SH-SY5Y (cell line): Measurements from ENCODE around the gene DPF1.

Experiments
- GATA2 ChIP-seq: IDR thresholded peaks from 2 replicates; pipeline ENCODE4 v1.6.1; 2011; ENCODE audit warnings: mild to moderate bottlenecking, low read depth, low read length
- GATA3 ChIP-seq: IDR thresholded peaks from 2 replicates; pipeline ENCODE4 v1.6.1; 2011; ENCODE audit warnings: low read depth, mild to moderate bottlenecking, low read length, moderate library complexity

DNA sequence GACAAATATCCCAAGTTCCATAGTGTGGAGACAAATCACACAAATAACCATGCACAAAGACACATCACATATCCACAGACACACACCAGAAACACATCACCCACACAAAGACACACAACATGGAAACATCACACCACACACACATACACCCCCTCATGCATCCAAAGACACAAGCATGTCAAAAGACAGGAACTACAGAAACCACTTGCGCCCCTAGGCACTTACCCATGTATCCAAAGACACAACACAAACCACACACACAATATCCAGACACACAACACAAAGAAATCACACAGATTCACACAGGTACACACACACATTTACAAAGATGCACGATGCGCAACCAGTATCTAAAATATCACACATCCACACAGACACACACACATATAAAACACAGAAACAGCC lies 901 bp downstream of the DPF1 start:
- no peak for TF ChIP-seq GATA2
- no peak for TF ChIP-seq GATA3
